ENCODE measurements around the gene UCHL1.

DNA sequence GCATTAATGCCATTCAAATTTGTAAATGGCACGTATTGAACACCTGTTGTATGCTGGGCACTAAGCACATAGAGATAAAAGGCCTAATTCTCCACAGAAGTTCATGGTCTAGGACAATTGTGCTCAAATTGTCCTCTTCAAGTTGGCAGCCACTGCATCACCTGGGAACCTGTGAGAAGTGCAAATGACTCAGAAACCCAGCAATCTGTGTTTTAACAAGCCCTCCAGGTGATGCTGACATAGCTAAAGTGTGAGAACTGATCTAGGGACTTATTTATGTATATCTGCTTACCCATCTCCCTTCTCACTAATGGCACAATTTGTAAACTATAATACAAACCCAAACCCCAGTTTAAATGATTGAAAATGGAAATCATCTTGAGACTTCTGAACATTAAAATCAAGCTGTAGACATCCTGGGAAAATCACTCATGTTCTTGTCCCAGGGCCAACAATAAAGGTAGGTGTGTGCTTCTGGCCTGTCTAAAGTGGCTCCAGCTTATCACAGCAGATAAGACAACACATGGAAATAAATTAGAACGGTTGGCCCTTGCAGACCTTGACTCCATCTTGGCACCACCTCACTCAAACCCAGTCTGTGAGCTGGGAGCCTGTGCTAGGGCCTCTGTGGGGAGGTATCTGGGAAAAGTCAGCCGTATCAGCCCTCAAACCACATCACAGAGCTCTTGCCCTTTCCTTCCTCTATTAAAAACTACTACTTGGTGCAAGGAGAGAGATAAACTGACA lies 46.8 kb downstream of the UCHL1 start:
- TF ChIP-seq, protein P1, sequence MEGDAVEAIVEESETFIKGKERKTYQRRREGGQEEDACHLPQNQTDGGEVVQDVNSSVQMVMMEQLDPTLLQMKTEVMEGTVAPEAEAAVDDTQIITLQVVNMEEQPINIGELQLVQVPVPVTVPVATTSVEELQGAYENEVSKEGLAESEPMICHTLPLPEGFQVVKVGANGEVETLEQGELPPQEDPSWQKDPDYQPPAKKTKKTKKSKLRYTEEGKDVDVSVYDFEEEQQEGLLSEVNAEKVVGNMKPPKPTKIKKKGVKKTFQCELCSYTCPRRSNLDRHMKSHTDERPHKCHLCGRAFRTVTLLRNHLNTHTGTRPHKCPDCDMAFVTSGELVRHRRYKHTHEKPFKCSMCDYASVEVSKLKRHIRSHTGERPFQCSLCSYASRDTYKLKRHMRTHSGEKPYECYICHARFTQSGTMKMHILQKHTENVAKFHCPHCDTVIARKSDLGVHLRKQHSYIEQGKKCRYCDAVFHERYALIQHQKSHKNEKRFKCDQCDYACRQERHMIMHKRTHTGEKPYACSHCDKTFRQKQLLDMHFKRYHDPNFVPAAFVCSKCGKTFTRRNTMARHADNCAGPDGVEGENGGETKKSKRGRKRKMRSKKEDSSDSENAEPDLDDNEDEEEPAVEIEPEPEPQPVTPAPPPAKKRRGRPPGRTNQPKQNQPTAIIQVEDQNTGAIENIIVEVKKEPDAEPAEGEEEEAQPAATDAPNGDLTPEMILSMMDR (IDR thresholded peaks at IDR 0.05; ENCODE audit: low read length) = no peak
- TF ChIP-seq EZH2 (optimal IDR thresholded peaks at IDR 0.05; ENCODE audit: low read depth, low read length) = no peak
- no peak for TF ChIP-seq EZH2phosphoT487 (IDR thresholded peaks at IDR 0.05; ENCODE audit: low read length)
